Measurements from ENCODE around the gene CDKN1B. TPM values are rescaled to one million over a fixed set of nuclear protein-coding genes. Genes with fewer than 3 reads are reported as not detected.

CDKN1B gene
- total and polyA plus RNA-seq, 2 of the 4 experiments (the other 2 are of a cell fraction), result 13.9 to 17.4 TPM

DNA sequence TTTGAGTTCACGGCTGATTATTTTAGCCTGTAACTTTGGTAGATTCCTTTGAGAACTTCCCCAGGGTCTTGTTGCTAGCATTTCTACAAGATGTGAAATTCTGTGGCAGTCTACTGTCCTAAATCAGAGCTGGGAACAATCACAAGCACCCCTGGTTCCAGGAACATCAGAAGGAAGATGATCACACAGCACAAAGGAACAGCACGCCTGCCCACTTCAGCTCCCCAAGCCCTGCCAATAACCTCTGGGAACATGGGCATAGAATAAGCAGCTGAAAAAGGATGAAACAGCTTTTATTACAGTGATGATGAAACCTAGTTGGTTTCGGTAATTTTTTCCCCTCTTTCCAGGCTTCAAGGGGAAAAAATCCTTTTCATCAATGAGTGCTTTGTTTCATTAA lies 33.4 kb upstream of the CDKN1B start:
- Histone ChIP-seq H3K4ac (ENCODE audit: low read depth, low read length) (no peak overlapping the region), H4K91ac (ENCODE audit: insufficient read depth, low read depth, low read length) (no peak overlapping the region), H2AFZ (replicated peaks; ENCODE audit: low read length, poor library complexity) (no peak overlapping the region), H3K14ac (replicated peaks; ENCODE audit: low read depth, low read length) (no peak overlapping the region), H3K27ac (ENCODE audit: insufficient read depth, low read length) (no peak overlapping the region), H3K27me3 (ENCODE audit: control insufficient read depth, insufficient read depth, low read length) (peaks cover 12% of the 10 kb centered on the region), H3K18ac (ENCODE audit: low read depth, low read length) (no peak overlapping the region), H3K4me2 (ENCODE audit: low read depth, low read length) (no peak overlapping the region), H3K9me3 (ENCODE audit: control insufficient read depth, insufficient read depth, low read length) (no peaks in the 10 kb centered on the region), H2BK5ac (ENCODE audit: low read depth, low read length, poor library complexity, severe bottlenecking) (no peak overlapping the region), H3K4me1 (ENCODE audit: control insufficient read depth, insufficient read depth, low read length) (no peaks in the 10 kb centered on the region), H4K5ac (ENCODE audit: low read depth, low read length) (no peak overlapping the region), H3K9me1 (ENCODE audit: insufficient read depth, low read length) (no peaks in the 10 kb centered on the region), H3K79me1 (ENCODE audit: low read depth in 1 of 2, low read length in 2 of 2) (no peaks in the 10 kb centered on the region), H3K23ac (ENCODE audit: low read depth, low read length) (no peak overlapping the region), H2BK120ac (ENCODE audit: low read depth, low read length) (no peak overlapping the region), H2BK20ac (ENCODE audit: low read depth, low read length) (no peak overlapping the region), H3K56ac (ENCODE audit: extremely low read depth, insufficient read depth, low read length) (no peak overlapping the region), H2BK15ac (ENCODE audit: low read depth, low read length) (no peak overlapping the region), H2AK5ac (ENCODE audit: low read depth, low read length) (no peak overlapping the region), H3K9ac (ENCODE audit: low read depth, low read length) (no peak overlapping the region), H3K36me3 (ENCODE audit: control insufficient read depth, insufficient read depth, low read length) (no peaks in the 10 kb centered on the region), H4K8ac (ENCODE audit: low read depth in 2 of 2, low read length in 2 of 2) (no peak overlapping the region), H4K20me1 (ENCODE audit: insufficient read depth, low read length) (no peaks in the 10 kb centered on the region), H2AK9ac (replicated peaks; ENCODE audit: low read depth, low read length, poor library complexity) (no peak overlapping the region), H3K4me3 (ENCODE audit: insufficient read depth, low read depth, low read length) (no peak overlapping the region)
- BruUV-seq (replicated peaks), result no TSS peak
- ATAC-seq (ENCODE audit: low read depth), result no peak
- ChIA-PET POLR2A (ENCODE audit: unreplicated experiment) (no interaction called here), CTCF (no interaction called here)
- 80% methylated on average over 1 of the region's 3 CpGs; no CpG with 5 or more reads in 1 of the 2 experiments for WGBS, 2 experiments (ENCODE audit: extremely low coverage in 2 of 2, insufficient read length in 1 of 2)
- DNase-seq, result no peak
- TF ChIP-seq, protein P1, sequence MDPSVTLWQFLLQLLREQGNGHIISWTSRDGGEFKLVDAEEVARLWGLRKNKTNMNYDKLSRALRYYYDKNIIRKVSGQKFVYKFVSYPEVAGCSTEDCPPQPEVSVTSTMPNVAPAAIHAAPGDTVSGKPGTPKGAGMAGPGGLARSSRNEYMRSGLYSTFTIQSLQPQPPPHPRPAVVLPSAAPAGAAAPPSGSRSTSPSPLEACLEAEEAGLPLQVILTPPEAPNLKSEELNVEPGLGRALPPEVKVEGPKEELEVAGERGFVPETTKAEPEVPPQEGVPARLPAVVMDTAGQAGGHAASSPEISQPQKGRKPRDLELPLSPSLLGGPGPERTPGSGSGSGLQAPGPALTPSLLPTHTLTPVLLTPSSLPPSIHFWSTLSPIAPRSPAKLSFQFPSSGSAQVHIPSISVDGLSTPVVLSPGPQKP (IDR thresholded peaks at IDR 0.05; ENCODE audit: borderline replicate concordance, low read depth, low read length), result no peak
- TF ChIP-seq POLR2A (IDR thresholded peaks at IDR 0.05; ENCODE audit: low read depth, low read length) (no peak), MAFK (IDR thresholded peaks at IDR 0.05; ENCODE audit: low read depth, low read length) (no peak), MAZ (IDR thresholded peaks at IDR 0.05; ENCODE audit: borderline replicate concordance, low read depth, low read length) (no peak), CHD1 (IDR thresholded peaks at IDR 0.05; ENCODE audit: low read depth, low read length) (no peak), RAD21 (IDR thresholded peaks at IDR 0.05; ENCODE audit: low read length) (no peak), SMC3 (IDR thresholded peaks at IDR 0.05; ENCODE audit: low read depth, low read length) (no peak), RFX5 (IDR thresholded peaks at IDR 0.05; ENCODE audit: low read depth, low read length) (no peak), NFE2L2 (IDR thresholded peaks at IDR 0.05; ENCODE audit: low read depth, low read length) (no peak), BHLHE40 (IDR thresholded peaks at IDR 0.05; ENCODE audit: low read depth, low read length) (no peak), RCOR1 (IDR thresholded peaks at IDR 0.05; ENCODE audit: insufficient replicate concordance, low read length) (no peak), CEBPB (IDR thresholded peaks at IDR 0.05; ENCODE audit: low read depth, low read length) (no peak), MXI1 (IDR thresholded peaks at IDR 0.05; ENCODE audit: borderline replicate concordance, low read depth, low read length) (no peak), FOS (IDR thresholded peaks at IDR 0.05; ENCODE audit: low read depth, low read length) (no peak)
- TF ChIP-seq, protein P2, sequence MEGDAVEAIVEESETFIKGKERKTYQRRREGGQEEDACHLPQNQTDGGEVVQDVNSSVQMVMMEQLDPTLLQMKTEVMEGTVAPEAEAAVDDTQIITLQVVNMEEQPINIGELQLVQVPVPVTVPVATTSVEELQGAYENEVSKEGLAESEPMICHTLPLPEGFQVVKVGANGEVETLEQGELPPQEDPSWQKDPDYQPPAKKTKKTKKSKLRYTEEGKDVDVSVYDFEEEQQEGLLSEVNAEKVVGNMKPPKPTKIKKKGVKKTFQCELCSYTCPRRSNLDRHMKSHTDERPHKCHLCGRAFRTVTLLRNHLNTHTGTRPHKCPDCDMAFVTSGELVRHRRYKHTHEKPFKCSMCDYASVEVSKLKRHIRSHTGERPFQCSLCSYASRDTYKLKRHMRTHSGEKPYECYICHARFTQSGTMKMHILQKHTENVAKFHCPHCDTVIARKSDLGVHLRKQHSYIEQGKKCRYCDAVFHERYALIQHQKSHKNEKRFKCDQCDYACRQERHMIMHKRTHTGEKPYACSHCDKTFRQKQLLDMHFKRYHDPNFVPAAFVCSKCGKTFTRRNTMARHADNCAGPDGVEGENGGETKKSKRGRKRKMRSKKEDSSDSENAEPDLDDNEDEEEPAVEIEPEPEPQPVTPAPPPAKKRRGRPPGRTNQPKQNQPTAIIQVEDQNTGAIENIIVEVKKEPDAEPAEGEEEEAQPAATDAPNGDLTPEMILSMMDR (conservative IDR thresholded peaks at IDR 0.05; ENCODE audit: low read depth, low read length), result no peak
- TF ChIP-seq, protein P3, sequence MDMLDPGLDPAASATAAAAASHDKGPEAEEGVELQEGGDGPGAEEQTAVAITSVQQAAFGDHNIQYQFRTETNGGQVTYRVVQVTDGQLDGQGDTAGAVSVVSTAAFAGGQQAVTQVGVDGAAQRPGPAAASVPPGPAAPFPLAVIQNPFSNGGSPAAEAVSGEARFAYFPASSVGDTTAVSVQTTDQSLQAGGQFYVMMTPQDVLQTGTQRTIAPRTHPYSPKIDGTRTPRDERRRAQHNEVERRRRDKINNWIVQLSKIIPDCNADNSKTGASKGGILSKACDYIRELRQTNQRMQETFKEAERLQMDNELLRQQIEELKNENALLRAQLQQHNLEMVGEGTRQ (IDR thresholded peaks at IDR 0.05; ENCODE audit: low read depth, low read length), result no peak
- intact Hi-C loops (cut with micrococcal nuclease) (no loop called here), in situ Hi-C loops (cut with MboI; ENCODE audit: low sequenced_read_pairs) (no loop called here), dilution Hi-C loops (cut with HindIII; ENCODE audit: low sequenced_read_pairs, unreplicated experiment) (no loop called here)
